ENCODE data around the gene CDC42BPB. TPM values are rescaled to one million over a fixed set of nuclear protein-coding genes. Genes with fewer than 3 reads are reported as not detected.

The CDC42BPB gene
- polyA plus RNA-seq, 1 of the 3 experiments (the other 2 are of a cell fraction) = 61.6 TPM

- TF ChIP-seq USF2 (IDR thresholded peaks at IDR 0.05; ENCODE audit: borderline replicate concordance, low read depth, low read length) = no peak
- TF ChIP-seq JUND (IDR thresholded peaks at IDR 0.05) = no peak
- no peak for TF ChIP-seq RXRA (IDR thresholded peaks at IDR 0.05; ENCODE audit: borderline replicate concordance, low read depth)
- TF ChIP-seq EP300 (IDR thresholded peaks at IDR 0.05; ENCODE audit: borderline replicate concordance in 1 of 2, low read depth in 1 of 2, low read length in 1 of 2) = no peak
- no peak for TF ChIP-seq MXI1 (IDR thresholded peaks at IDR 0.05; ENCODE audit: low read depth, low read length)
- TF ChIP-seq, protein P1, sequence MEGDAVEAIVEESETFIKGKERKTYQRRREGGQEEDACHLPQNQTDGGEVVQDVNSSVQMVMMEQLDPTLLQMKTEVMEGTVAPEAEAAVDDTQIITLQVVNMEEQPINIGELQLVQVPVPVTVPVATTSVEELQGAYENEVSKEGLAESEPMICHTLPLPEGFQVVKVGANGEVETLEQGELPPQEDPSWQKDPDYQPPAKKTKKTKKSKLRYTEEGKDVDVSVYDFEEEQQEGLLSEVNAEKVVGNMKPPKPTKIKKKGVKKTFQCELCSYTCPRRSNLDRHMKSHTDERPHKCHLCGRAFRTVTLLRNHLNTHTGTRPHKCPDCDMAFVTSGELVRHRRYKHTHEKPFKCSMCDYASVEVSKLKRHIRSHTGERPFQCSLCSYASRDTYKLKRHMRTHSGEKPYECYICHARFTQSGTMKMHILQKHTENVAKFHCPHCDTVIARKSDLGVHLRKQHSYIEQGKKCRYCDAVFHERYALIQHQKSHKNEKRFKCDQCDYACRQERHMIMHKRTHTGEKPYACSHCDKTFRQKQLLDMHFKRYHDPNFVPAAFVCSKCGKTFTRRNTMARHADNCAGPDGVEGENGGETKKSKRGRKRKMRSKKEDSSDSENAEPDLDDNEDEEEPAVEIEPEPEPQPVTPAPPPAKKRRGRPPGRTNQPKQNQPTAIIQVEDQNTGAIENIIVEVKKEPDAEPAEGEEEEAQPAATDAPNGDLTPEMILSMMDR (IDR thresholded peaks at IDR 0.05) = no peak
- no peak for TF ChIP-seq MEF2A (IDR thresholded peaks at IDR 0.05; ENCODE audit: borderline replicate concordance, low read depth)
- TF ChIP-seq EZH2phosphoT487 (IDR thresholded peaks at IDR 0.05; ENCODE audit: borderline replicate concordance, low read depth) = no peak
- TF ChIP-seq TEAD4 (IDR thresholded peaks at IDR 0.05; ENCODE audit: borderline replicate concordance, insufficient read depth) = no peak
- no peak for TF ChIP-seq USF1 (IDR thresholded peaks at IDR 0.05; ENCODE audit: borderline replicate concordance, low read depth)
- TF ChIP-seq POLR2AphosphoS5 (IDR thresholded peaks at IDR 0.05; ENCODE audit: low read depth, low read length) = no peak
- TF ChIP-seq, protein P2, sequence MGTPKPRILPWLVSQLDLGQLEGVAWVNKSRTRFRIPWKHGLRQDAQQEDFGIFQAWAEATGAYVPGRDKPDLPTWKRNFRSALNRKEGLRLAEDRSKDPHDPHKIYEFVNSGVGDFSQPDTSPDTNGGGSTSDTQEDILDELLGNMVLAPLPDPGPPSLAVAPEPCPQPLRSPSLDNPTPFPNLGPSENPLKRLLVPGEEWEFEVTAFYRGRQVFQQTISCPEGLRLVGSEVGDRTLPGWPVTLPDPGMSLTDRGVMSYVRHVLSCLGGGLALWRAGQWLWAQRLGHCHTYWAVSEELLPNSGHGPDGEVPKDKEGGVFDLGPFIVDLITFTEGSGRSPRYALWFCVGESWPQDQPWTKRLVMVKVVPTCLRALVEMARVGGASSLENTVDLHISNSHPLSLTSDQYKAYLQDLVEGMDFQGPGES (IDR thresholded peaks at IDR 0.05; ENCODE audit: low read depth, low read length) = no peak
- TF ChIP-seq RFX5 (IDR thresholded peaks at IDR 0.05; ENCODE audit: low read length) = no peak
- no peak for TF ChIP-seq SIN3A (IDR thresholded peaks at IDR 0.05; ENCODE audit: borderline replicate concordance, low read depth, low read length)
Measured at GRCh38 chr14:102953100-102953499, 104.2 kb downstream of the CDC42BPB start.

More at GRCh38 chr14:102953100-102953499, 104.2 kb downstream of the CDC42BPB start:
- no peak overlapping the region for H3K4me3 ChIP-seq (ENCODE audit: low read depth in 2 of 2, low read length in 1 of 2)
- H3K9me3 ChIP-seq = no peaks in the 10 kb centered on the region
- peaks cover 3 to 18% of the 10 kb centered on the region in 2 experiments; a peak in 1 of 4 replicates for H3K4me1 ChIP-seq (ENCODE audit: control insufficient read depth in 1 of 2, insufficient read depth in 2 of 2, low read depth in 1 of 2, low read length in 1 of 2)
- POLR2A ChIA-PET = no interaction called here
- H3K36me3 ChIP-seq (replicated peaks in 1 of 2; ENCODE audit: control insufficient read depth in 1 of 2, insufficient read depth in 2 of 2, low read length in 1 of 2) = peaks cover 50 to 81% of the 10 kb centered on the region in 2 experiments
- CTCF ChIA-PET = no interaction called here
- H3K27me3 ChIP-seq (ENCODE audit: insufficient read depth) = no peaks in the 10 kb centered on the region
- H3K27ac ChIP-seq (ENCODE audit: low read depth in 2 of 2, low read length in 1 of 2) = no peak overlapping the region
- H3F3A ChIP-seq (replicated peaks; ENCODE audit: insufficient read depth) = no peaks in the 10 kb centered on the region
- H3K9ac ChIP-seq = no peak overlapping the region
- WGBS (ENCODE audit: low lambda C conversion rate) = 93% methylated on average over 8 of the region's 15 CpGs
- H3K79me2 ChIP-seq (ENCODE audit: insufficient read depth) = no peaks in the 10 kb centered on the region
- H3K9me2 ChIP-seq = no peaks in the 10 kb centered on the region
- DNase-seq = no peak
- H4K20me1 ChIP-seq (ENCODE audit: insufficient read depth) = no peaks in the 10 kb centered on the region
- no peak overlapping the region for H2AFZ ChIP-seq (ENCODE audit: low read depth)
- no peak overlapping the region for H3K4me2 ChIP-seq
